Keratinocyte (primary cell): ENCODE measurements around the gene KCNJ9.

ENCODE experiments used
- EZH2 ChIP-seq: IDR thresholded peaks from one replicate; pipeline ENCODE4 v1.6.1; 2012; ENCODE audit warnings: inconsistent platforms, mild to moderate bottlenecking, low read length, moderate library complexity
- TF ChIP-seq, protein P1 (sequence below), 3 experiments: IDR thresholded peaks in 1 of 3; conservative IDR thresholded peaks in 1 of 3; optimal IDR thresholded peaks in 1 of 3; 2 replicates in 2 of 3; 3 replicates in 1 of 3; pipeline versions ENCODE3 to v1.5.1; 2011; ENCODE audit warnings: low read length in 3 of 3, mild to moderate bottlenecking in 3 of 3, moderate library complexity in 2 of 3, control low read depth in 1 of 3, inconsistent platforms in 1 of 3; ENCODE audit not compliant: insufficient read depth in 2 of 3; ENCODE audit errors: extremely low read depth in 1 of 3

DNA sequence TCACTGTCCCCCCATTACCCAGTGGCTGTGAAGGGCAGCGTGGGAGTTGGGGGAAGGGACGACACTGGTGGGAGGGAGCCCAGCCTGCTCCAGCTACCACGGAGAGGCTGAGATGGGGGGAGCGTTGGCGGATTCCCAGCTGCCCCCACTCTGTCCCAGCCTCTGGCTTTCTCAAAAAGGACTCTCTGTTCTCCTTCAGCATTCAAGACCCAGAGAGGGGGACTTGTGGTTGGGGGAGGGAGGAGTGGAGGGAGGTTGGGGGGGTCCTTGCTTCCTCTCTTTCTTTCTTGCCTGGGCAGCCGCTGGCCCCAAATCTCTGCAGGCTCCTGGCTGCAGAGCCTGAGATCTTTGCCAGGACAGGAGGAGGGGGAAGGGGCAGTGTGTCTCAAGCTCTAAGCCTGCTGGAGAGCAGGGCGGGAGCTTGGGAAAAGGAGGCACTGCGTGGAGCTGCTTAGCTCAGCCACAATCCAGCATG, 36.4 kb downstream of the KCNJ9 start:
- TF ChIP-seq, protein P1, sequence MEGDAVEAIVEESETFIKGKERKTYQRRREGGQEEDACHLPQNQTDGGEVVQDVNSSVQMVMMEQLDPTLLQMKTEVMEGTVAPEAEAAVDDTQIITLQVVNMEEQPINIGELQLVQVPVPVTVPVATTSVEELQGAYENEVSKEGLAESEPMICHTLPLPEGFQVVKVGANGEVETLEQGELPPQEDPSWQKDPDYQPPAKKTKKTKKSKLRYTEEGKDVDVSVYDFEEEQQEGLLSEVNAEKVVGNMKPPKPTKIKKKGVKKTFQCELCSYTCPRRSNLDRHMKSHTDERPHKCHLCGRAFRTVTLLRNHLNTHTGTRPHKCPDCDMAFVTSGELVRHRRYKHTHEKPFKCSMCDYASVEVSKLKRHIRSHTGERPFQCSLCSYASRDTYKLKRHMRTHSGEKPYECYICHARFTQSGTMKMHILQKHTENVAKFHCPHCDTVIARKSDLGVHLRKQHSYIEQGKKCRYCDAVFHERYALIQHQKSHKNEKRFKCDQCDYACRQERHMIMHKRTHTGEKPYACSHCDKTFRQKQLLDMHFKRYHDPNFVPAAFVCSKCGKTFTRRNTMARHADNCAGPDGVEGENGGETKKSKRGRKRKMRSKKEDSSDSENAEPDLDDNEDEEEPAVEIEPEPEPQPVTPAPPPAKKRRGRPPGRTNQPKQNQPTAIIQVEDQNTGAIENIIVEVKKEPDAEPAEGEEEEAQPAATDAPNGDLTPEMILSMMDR (optimal IDR thresholded peaks at IDR 0.05 in 1 of 3, IDR thresholded peaks at IDR 0.05 in 1 of 3, conservative IDR thresholded peaks at IDR 0.05 in 1 of 3; ENCODE audit: extremely low read depth in 1 of 3, insufficient read depth in 2 of 3, low read length in 3 of 3) = no peak
- no peak for TF ChIP-seq EZH2
